ENCODE results near the gene PCLAF.

DNA sequence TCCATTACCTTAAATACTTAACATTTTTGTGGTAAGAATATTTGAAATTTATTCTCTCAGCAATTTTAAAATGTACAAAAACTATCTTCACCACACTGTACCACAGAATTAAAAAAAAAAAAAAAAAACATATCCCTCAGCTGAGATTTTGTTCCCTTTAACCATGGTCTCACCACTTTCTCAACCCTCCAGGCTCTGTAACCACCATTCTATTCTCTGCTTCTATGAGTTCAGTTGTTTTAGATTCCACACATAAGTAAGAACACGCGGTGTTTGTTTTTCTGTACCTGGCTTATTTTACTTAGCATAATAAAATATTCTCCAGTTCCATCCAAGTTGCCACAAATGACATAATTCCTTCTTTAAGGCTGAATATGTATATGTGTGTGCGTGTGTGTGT lies 66.8 kb downstream of the PCLAF start:
- TF ChIP-seq POLR2A (IDR thresholded peaks at IDR 0.05) (no peak), CTCF (IDR thresholded peaks at IDR 0.05 in 8 of 11, conservative IDR thresholded peaks at IDR 0.05 in 3 of 11) (no peak), POLR2AphosphoS5 (IDR thresholded peaks at IDR 0.05) (no peak)
